Measurements from ENCODE around the gene C18orf32.
A peak's percentile ranks its signal among the peaks of the same experiment; 100 is the strongest.
"Not testable (repeated sequence)": the region's sequence is repeated elsewhere in the genome, so short reads cannot be mapped to it uniquely, and the experiment has no call there.

The C18orf32 gene

DNA sequence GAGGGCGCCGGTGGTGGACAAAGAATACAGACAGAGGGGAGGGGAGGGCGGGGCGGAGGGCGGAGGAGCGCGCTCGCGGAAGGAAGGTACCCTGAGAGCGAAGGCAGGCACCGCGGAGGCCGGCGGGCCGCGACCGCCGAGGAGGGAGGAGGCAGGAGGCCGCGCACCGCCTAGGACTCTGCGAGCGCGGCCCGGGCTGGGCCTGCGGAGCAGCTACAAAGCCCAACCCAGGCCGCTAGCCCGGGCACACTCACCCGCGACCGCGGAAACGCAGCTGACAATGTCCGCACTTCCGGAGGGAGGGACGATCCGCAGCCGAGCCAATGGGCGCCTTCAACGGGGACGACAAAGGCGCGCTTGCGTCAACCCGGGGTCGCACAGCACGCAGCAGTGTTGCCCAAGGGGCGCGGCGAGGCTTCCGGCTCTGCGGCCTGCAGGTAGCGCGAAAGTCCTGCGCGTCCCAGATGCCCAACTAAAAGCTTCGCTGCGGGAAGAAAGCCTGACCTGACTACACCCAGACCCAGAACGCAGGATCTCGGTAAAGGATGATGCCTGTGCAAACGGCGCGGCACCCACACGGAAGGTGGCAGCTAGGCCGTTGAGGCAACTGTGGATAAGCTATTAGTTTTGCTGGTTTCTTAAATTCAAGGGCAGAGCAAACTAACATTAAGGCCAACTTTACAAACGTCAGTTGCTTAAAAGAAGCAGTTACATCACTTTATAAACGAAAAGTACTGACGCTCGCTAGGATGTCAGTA is at the start of gene C18orf32:
Gene C18orf32, minus strand, starts transcription at position 282 of the 758 bp plus-strand sequence. CDS start 3,486 bp downstream, outside the sequence.
- H3K9me3 ChIP-seq (ENCODE audit: control insufficient read depth, insufficient read depth, low read length), result no peaks in the 10 kb centered on the region
- peak within 1 kb of the TSS; percentile 92 for H3K27ac ChIP-seq (ENCODE audit: low read depth, low read length)
- H3K36me3 ChIP-seq (ENCODE audit: control insufficient read depth, insufficient read depth, low read length), result peaks cover 58% of the 10 kb centered on the region
- H3K27me3 ChIP-seq (ENCODE audit: control insufficient read depth, insufficient read depth, low read length), result no peaks in the 10 kb centered on the region
- peak within 1 kb of the TSS; percentile 82 for H3K9ac ChIP-seq (ENCODE audit: low read depth, low read length)
- H3K4me3 ChIP-seq (ENCODE audit: low read depth, low read length), result peak within 1 kb of the TSS; percentile 87
- peaks cover 12% of the 10 kb centered on the region for H3K4me1 ChIP-seq (ENCODE audit: control insufficient read depth, insufficient read depth, low read length)

DNA sequence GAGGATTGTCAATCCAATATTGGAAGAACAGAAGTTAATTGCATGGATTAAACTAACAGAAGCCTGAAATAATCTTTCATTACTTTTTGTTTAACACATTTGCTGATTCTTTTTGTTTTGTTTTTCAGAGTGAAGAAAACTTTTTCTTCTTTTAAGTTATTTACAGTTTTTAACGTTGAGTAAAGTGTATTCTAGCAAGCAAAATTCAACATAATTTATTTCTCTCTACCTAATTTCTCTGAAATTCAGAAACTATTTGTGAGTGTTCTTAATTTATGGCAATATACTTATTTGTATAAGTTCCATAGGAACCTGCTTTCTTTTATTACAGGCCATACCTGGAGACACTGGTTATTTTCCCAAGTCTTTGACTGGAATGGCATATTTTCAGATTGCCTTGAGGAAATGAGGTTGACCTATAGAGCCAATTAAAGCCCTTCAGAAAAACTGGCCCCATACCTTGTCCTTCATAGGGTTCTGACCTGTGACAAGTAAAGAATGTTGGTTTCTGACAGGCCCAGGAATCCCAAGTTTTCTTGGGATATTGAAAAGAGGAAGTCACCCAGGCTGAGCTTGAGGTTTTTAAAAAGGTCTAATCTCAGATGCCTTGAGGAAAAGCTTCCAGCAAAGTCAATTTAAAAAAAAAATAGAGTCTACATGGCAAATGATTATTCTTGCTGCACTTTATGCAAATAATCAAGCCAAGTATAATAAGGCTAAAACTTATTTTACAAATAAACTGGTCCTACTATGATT is 48.0 kb upstream of the C18orf32 start:
- Histone ChIP-seq H3K36me3 (ENCODE audit: control insufficient read depth, insufficient read depth, low read length) (no peaks in the 10 kb centered on the region), H3K9ac (ENCODE audit: low read depth, low read length) (no peak overlapping the region), H3K27ac (ENCODE audit: low read depth, low read length) (no peak overlapping the region), H3K4me1 (ENCODE audit: control insufficient read depth, insufficient read depth, low read length) (peaks cover 15% of the 10 kb centered on the region), H3K27me3 (ENCODE audit: control insufficient read depth, insufficient read depth, low read length) (no peaks in the 10 kb centered on the region), H3K4me3 (ENCODE audit: low read depth, low read length) (no peak overlapping the region), H3K9me3 (ENCODE audit: control insufficient read depth, insufficient read depth, low read length) (peaks cover 3% of the 10 kb centered on the region; the same call in 1 of the 2 replicates)

DNA sequence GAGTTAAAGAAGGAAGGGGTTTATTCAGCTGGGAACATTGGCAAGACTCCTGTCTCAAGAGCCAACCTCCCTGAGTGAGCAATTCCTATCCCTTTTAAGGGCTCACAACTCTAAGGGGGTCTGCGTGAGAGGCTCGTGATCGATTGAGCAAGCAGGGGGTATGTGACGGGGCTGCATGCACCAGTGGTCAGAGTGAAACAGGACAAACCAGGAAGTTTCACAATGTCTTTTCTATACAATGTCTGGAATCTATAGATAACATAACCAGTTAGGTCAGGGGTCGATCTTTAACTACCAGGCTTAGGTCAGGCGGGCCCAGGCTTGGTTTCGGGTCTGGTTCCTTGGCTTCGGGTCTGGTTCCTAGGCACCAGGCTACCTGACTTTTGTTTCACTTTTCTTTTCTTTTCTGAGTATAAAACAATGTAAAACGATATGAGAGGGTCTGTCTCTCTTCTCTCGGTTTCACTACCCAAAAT is 44.7 kb upstream of the C18orf32 start:
- Histone ChIP-seq H3K9me3 (ENCODE audit: control insufficient read depth, insufficient read depth, low read length) (peaks cover 5% of the 10 kb centered on the region; the same call in 1 of the 2 replicates), H3K27me3 (ENCODE audit: control insufficient read depth, insufficient read depth, low read length) (no peaks in the 10 kb centered on the region), H3K27ac (ENCODE audit: low read depth, low read length) (no peak overlapping the region), H3K36me3 (ENCODE audit: control insufficient read depth, insufficient read depth, low read length) (no peaks in the 10 kb centered on the region), H3K4me1 (ENCODE audit: control insufficient read depth, insufficient read depth, low read length) (peaks cover 18% of the 10 kb centered on the region), H3K4me3 (ENCODE audit: low read depth, low read length) (no peak overlapping the region), H3K9ac (ENCODE audit: low read depth, low read length) (no peak overlapping the region)

DNA sequence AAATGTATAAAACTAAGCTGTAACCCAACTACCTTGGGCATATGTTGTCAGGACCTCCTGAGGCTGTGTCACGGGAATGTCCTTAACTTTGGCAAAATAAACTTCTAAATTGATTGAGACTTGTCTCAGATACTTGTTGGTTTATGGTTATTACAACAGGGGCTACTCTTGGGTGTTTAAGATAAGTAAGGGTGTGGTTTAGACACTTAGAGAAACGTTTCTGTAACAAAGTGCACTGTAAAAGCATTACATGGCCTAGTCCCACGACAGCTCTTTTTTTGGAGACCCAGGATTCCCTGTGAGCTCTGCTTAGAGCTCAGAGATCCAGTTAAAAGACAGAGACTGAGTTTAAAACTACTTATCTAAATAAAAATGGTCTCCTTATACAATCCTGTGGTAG is 42.6 kb upstream of the C18orf32 start:
- no peaks in the 10 kb centered on the region for H3K36me3 ChIP-seq (ENCODE audit: control insufficient read depth, insufficient read depth, low read length)
- no peak overlapping the region for H3K27ac ChIP-seq (ENCODE audit: low read depth, low read length)
- H3K4me1 ChIP-seq (ENCODE audit: control insufficient read depth, insufficient read depth, low read length), result peaks cover 10% of the 10 kb centered on the region
- H3K9ac ChIP-seq (ENCODE audit: low read depth, low read length), result no peak overlapping the region
- H3K4me3 ChIP-seq (ENCODE audit: low read depth, low read length), result no peak overlapping the region
- no peaks in the 10 kb centered on the region for H3K27me3 ChIP-seq (ENCODE audit: control insufficient read depth, insufficient read depth, low read length)
- H3K9me3 ChIP-seq (ENCODE audit: control insufficient read depth, insufficient read depth, low read length), result peaks cover 5% of the 10 kb centered on the region; the same call in 1 of the 2 replicates

DNA sequence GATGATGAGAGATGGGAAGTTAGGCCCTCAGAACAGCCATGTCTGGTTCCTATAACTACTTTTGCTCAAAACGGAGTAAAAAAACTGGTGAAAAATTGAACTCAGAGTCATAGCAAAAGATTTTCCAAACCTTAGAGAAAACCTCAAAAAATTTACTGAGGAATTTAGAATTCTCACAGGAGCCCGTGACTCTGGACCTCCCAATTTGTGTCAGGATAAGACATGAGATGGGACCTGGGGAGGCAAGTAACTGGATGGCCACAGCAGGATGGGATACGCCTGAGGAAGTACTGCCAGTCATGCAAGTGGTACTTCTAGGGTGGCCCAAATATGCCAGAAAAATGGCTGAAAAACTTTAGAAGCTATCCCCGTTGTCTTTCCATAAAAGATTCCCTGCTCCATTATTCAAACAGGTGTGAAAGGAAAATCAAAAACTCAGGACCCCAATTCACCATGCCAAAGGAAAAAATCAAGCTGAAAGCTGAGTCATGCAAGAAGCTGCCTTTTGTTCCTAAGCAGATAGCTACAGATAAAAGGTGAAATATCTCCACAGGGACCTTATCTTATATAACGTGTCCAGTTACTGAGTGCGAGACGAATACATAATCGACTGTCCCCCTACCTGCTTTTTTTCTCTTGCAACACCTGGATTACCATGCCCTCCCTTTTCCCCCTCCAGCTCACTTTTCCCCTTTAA is 40.7 kb upstream of the C18orf32 start:
- Histone ChIP-seq H3K27ac (ENCODE audit: low read depth, low read length) (peak overlapping the region; percentile 44), H3K9me3 (ENCODE audit: control insufficient read depth, insufficient read depth, low read length) (peaks cover 5% of the 10 kb centered on the region; the same call in 1 of the 2 replicates), H3K9ac (ENCODE audit: low read depth, low read length) (no peak overlapping the region), H3K36me3 (ENCODE audit: control insufficient read depth, insufficient read depth, low read length) (no peaks in the 10 kb centered on the region), H3K4me1 (ENCODE audit: control insufficient read depth, insufficient read depth, low read length) (peaks cover 10% of the 10 kb centered on the region), H3K4me3 (ENCODE audit: low read depth, low read length) (no peak overlapping the region), H3K27me3 (ENCODE audit: control insufficient read depth, insufficient read depth, low read length) (no peaks in the 10 kb centered on the region)

DNA sequence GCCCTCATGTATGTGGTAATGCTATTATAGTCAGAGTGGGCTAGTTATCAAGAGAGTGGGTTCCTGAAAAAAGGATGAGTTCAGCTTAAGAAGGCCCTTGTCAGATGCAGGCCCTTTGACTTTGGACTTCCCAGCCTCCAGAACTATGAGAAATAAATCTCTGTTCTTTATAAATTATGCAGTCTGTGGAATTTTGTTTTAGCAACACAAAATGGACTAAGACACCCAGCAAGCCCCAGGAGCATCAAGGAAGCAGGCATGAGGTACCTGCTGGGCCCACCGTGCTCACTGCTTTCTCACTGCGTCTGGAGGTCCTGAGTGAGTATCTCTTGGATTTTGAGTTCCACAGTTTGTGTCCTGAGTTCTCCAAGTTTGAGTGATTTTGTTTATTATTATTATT is 38.9 kb upstream of the C18orf32 start:
- no peak overlapping the region for H3K9ac ChIP-seq (ENCODE audit: low read depth, low read length)
- H3K4me1 ChIP-seq (ENCODE audit: control insufficient read depth, insufficient read depth, low read length), result peaks cover 10% of the 10 kb centered on the region
- no peaks in the 10 kb centered on the region for H3K36me3 ChIP-seq (ENCODE audit: control insufficient read depth, insufficient read depth, low read length)
- H3K27ac ChIP-seq (ENCODE audit: low read depth, low read length), result no peak overlapping the region
- H3K4me3 ChIP-seq (ENCODE audit: low read depth, low read length), result no peak overlapping the region
- H3K9me3 ChIP-seq (ENCODE audit: control insufficient read depth, insufficient read depth, low read length), result peaks cover 5% of the 10 kb centered on the region; the same call in 1 of the 2 replicates
- H3K27me3 ChIP-seq (ENCODE audit: control insufficient read depth, insufficient read depth, low read length), result no peaks in the 10 kb centered on the region

DNA sequence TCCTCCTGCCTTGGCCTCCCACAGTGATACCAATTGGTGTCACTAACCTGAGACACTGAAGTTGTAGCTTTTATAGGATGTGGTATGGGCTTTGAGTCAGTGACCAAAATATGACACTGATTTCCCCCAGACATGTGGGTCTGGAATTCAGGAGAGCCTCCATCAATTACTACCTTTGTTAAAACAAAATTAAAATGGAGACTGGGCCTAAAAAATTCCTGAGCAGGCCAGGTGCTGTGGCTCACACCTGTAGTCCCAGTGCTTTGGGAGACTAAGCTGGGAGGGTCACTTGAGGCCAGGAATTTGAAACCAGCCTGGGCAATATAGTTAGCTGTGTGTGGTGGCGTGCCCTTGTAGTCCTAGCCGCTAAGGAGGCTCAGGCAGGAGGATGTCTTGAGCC is 37.9 kb upstream of the C18orf32 start:
- Histone ChIP-seq H3K27me3 (ENCODE audit: control insufficient read depth, insufficient read depth, low read length) (no peaks in the 10 kb centered on the region), H3K4me3 (ENCODE audit: low read depth, low read length) (no peak overlapping the region), H3K9ac (ENCODE audit: low read depth, low read length) (no peak overlapping the region), H3K4me1 (ENCODE audit: control insufficient read depth, insufficient read depth, low read length) (peaks cover 11% of the 10 kb centered on the region), H3K9me3 (ENCODE audit: control insufficient read depth, insufficient read depth, low read length) (peaks cover 1% of the 10 kb centered on the region; the same call in 1 of the 2 replicates), H3K27ac (ENCODE audit: low read depth, low read length) (no peak overlapping the region), H3K36me3 (ENCODE audit: control insufficient read depth, insufficient read depth, low read length) (no peaks in the 10 kb centered on the region)

DNA sequence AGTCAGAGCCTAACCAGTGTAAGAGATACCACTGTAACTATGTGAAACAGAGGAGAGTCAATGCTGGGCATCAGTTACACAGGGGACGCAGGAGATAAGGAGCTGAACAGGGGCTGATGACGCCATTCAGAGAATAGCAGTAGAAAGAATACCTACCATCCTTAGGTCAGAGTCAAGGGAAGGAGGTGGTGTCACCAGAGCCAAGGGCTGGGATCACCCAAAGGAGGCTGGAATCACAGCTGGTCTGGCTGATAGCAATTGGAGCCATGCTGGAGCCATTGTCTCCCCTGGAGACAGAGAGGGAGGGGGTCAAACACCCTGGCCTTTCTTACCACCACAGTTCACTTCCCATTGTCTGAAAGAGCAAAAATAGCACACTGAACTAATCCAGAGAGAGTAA is 37.3 kb upstream of the C18orf32 start:
- no peaks in the 10 kb centered on the region for H3K27me3 ChIP-seq (ENCODE audit: control insufficient read depth, insufficient read depth, low read length)
- H3K36me3 ChIP-seq (ENCODE audit: control insufficient read depth, insufficient read depth, low read length), result no peaks in the 10 kb centered on the region
- no peaks in the 10 kb centered on the region for H3K9me3 ChIP-seq (ENCODE audit: control insufficient read depth, insufficient read depth, low read length)
- H3K27ac ChIP-seq (ENCODE audit: low read depth, low read length), result no peak overlapping the region
- H3K4me3 ChIP-seq (ENCODE audit: low read depth, low read length), result no peak overlapping the region
- no peak overlapping the region for H3K9ac ChIP-seq (ENCODE audit: low read depth, low read length)
- peaks cover 17% of the 10 kb centered on the region for H3K4me1 ChIP-seq (ENCODE audit: control insufficient read depth, insufficient read depth, low read length)

DNA sequence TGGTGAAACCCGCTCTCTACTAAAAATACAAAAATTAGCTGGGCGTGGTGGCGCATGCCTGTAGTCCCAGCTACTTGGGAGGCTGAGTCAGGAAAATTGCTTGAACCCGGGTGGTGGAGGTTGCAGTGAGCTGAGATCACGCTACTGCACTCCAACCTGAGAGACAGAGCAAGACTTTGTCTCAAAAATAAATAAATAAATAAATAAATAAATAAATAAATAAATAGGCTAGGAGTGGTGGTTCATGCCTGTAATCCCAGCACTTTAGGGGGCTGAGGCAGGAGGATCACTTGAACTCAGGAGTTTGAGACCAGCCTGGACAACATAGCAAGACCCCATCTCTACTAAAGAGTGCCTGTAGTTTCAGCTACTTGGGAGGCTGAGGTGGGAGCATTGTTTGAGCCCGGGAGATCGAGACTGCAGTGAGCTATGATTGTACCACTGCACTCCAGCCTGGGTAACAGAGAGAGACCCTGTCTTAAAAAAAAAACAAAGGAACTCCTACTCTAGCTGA is 36.6 kb upstream of the C18orf32 start:
- not testable (repeated sequence) for H3K9me3 ChIP-seq (ENCODE audit: control insufficient read depth, insufficient read depth, low read length); H3K27ac ChIP-seq (ENCODE audit: low read depth, low read length); H3K9ac ChIP-seq (ENCODE audit: low read depth, low read length); H3K4me3 ChIP-seq (ENCODE audit: low read depth, low read length); H3K27me3 ChIP-seq (ENCODE audit: control insufficient read depth, insufficient read depth, low read length); H3K36me3 ChIP-seq (ENCODE audit: control insufficient read depth, insufficient read depth, low read length)
- peaks cover 24% of the 10 kb centered on the region for H3K4me1 ChIP-seq (ENCODE audit: control insufficient read depth, insufficient read depth, low read length)

DNA sequence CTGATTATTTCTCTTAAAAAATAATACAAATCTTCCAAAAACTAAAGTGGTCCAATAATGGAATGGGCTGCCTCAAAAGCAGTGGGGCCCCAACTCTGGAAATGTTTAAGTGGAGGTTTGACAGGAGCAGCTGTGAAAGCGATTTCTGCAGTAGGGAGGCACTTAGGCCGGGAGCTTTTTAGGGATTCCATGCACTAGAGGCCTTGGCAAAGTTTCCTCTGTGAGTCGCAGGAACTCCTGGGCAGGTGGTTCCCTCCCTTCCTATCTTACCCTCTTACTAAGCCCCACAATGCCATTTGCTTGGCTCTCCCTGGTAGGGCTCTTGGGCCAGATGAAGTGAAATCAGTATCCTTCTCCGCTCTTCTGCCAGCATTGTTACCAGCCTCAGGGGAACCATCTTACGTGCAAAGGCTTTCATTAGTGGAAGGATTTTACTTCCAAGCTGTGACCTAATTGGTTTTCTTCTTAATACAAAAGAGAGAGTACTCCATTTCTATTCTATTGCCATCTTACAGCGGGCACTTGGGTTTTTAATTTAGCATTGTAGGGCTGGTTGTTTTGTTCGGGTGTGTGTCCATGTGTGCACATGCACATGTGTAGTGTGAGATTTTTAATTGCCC is 34.3 kb upstream of the C18orf32 start:
- H3K4me1 ChIP-seq (ENCODE audit: control insufficient read depth, insufficient read depth, low read length), result peaks cover 14% of the 10 kb centered on the region
- H3K27me3 ChIP-seq (ENCODE audit: control insufficient read depth, insufficient read depth, low read length), result no peaks in the 10 kb centered on the region
- H3K9me3 ChIP-seq (ENCODE audit: control insufficient read depth, insufficient read depth, low read length), result no peaks in the 10 kb centered on the region
- H3K4me3 ChIP-seq (ENCODE audit: low read depth, low read length), result no peak overlapping the region
- H3K9ac ChIP-seq (ENCODE audit: low read depth, low read length), result no peak overlapping the region
- H3K36me3 ChIP-seq (ENCODE audit: control insufficient read depth, insufficient read depth, low read length), result no peaks in the 10 kb centered on the region
- H3K27ac ChIP-seq (ENCODE audit: low read depth, low read length), result peak overlapping the region; percentile 48

All from HUES48 (cell line).